LHCN-M2 (cell line): ENCODE data around the gene SLC9A7. TPM values are rescaled to one million over a fixed set of nuclear protein-coding genes. Genes with fewer than 3 reads are reported as not detected.
"Not testable (repeated sequence)": the region's sequence is repeated elsewhere in the genome, so short reads cannot be mapped to it uniquely, and the experiment has no call there.

Experiments used
- DNase-seq: peaks from one replicate; pipeline ENCODE4 v3.0.0-alpha.2; 2012; ENCODE audit warnings: low read depth
- polyA plus RNA-seq: library from polyadenylated mRNA; unstranded; fragments of >200 nt; gene quantifications from one replicate; pipeline ENCODE4 v1.2.1, GENCODE V29; 2012; ENCODE audit warnings: missing spikeins
- total RNA-seq: library from RNA; depleted of rRNA; stranded (reverse); fragments of >200 nt; gene quantifications from 2 replicates; pipeline ENCODE4 v1.2.3, GENCODE V29; 2014; rRNA removed

Gene SLC9A7
- 12.9 and 14.0 TPM in 2 replicates for total RNA-seq
- polyA plus RNA-seq = 2.8 TPM

GRCh38 chrX:46758956-46759644 is at the start of gene SLC9A7:
TSS of gene SLC9A7 (minus strand) at chrX:46759118. CDS start at chrX:46759029, 89 bp downstream.
- peak; percentile 72 for DNase-seq

- DNase-seq = no peak
Observed at GRCh38 chrX:46805270-46805669, 46.4 kb upstream of the SLC9A7 start.

DNA sequence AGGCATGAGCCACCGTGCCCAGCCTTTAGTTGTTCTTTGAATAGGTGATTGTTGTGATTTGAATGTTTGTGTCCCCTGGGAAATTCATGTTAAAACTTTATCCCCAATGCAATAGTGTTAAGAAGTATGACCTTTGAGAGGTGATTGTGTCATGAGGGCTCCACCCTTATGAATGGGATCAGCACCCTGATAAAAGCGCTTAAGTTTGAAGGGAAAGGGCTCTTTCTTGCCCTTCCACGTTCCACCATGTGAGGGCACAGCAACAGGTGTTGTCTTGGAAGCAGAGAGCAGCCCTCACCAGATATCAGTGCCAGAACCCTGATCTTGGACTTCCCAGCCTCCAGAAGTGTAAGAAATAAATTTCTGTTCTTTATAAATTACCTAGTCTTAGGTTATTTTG is 44.2 kb upstream of the SLC9A7 start:
- no peak for DNase-seq

DNA sequence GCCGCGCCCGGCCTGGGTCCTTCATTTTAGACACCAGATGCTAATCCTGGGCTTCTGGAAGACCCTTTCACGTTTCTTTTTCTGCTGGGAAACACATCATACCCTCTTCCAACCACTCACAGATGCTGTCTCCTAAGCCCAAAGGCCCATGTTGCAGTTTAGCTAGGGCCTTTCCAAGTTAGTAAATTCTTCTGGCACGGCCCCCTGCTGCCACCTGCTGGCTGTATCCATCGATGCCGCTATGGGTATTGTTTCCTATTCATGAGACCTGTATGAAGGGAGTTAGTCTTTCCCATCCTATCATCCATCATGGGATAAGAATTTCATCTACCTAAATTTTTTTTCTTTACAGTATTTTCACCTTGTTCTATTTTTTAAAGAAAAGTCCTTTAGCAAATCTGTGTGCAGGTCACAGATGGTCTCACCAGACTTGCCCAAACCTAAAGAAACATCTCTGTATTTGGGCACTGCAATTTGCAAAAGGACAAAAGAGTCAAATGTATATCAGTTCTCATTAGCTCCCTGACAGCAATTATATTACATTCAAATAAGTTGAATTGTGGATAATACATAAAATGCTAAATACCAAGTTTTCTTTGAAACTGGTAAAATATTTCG is 37.8 kb upstream of the SLC9A7 start:
- peak; percentile 61 for DNase-seq

- no peak for DNase-seq
Observed at GRCh38 chrX:46793386-46794143, 34.6 kb upstream of the SLC9A7 start.

GRCh38 chrX:46792810-46793188 is 33.9 kb upstream of the SLC9A7 start:
- no peak for DNase-seq

GRCh38 chrX:46791927-46792809 is 33.2 kb upstream of the SLC9A7 start:
- peak; percentile 93 for DNase-seq

- DNase-seq = no peak
Observed at GRCh38 chrX:46788902-46789301, 30.0 kb upstream of the SLC9A7 start.

GRCh38 chrX:46784437-46784836 is 25.5 kb upstream of the SLC9A7 start:
- not testable (repeated sequence) for DNase-seq

GRCh38 chrX:46782034-46782433 is 23.1 kb upstream of the SLC9A7 start:
- DNase-seq = no peak

DNA sequence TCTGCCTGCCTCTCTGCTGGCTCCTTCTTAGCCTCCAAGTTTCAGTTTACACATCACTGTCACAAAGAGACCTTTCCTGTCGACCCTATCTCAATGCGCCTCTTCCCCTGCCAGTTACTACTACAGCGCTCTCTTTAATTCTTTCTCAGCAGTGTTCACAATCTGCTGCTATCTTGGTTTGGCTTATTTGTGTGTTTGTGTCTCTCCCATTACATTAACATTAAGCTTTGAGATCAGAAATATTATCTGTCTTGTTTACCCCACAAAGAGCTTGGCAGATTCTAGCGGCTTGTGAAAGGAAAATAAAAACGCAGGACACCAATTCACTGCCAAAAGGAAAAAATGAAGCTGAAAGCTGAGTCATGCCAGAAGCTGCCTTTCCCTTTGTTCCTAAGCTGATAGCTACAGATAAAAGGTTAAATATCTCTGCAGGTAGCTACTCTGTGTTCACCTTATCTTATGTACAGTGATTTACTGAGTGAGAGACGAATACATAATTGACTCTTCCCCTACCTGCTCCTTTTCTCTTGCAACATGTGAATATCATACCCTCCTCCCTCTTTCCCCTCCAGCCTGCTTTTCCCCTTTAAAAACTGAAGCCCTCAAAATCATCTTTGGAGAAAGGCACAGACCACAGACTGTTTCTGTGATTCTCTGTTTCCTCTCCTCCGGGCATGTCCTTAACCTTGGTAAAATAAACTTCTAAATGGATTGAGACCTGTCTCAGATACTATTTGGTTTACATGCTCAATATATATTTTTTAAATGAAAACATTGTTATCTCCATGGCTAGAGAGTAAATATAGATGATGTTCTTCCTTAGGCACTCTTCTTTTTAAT is 19.3 kb upstream of the SLC9A7 start:
- peak; percentile 49 for DNase-seq

DNA sequence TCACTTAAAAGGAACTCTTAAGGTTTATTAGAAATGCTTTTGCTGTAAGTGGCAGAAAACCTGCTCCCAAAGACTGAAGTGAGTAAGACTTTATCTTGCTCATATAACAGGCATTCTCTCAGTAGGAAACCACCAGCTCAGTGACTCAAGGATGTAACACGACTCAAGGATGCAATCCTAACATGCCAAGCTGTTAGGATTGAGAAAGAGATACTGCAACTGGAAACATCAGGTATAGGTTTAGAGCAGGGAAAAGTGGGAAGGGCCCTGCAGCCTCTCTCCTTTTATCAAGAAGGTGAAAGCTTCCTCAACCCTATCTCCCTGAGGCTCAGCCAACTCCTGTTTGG is 11.9 kb upstream of the SLC9A7 start:
- DNase-seq = peak; percentile 87

DNA sequence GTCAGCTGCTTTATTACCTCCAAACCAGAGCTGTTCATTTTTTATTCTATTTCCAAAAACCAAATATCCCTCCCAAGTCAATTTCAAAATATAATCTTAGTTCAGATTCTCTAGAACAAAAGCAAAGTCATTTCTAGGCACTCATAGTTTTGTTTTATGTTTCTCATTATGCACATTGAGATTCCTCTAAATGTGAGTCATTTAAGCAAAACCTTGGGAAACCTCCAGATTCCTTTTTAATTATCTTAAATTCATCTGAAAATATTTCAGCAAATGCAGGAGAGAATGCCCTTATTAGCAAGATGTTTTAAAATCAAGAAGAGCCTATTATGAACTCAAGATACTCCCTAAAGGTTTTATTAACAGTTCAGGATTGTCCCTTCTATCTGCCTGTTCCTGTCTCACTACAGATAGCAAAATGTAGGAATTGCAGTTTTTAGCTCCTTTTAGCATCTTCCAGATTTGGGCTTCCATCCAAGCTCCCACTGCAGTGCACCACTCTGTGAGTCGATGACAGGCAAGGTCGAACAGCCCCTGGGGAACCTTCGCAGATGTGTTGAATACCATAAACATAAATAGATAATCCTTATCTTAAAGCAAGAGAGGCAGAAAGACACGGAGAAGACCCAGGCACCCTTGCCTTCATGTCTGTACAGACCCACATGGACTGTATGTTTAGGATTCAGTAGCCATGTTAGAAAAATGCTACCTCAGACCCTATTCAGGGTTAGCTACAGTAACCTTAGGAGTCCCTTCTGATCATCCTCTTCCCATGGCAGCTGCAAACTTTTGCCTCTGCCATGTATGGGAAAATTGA is 11.3 kb upstream of the SLC9A7 start:
- peak; percentile 72 for DNase-seq

DNA sequence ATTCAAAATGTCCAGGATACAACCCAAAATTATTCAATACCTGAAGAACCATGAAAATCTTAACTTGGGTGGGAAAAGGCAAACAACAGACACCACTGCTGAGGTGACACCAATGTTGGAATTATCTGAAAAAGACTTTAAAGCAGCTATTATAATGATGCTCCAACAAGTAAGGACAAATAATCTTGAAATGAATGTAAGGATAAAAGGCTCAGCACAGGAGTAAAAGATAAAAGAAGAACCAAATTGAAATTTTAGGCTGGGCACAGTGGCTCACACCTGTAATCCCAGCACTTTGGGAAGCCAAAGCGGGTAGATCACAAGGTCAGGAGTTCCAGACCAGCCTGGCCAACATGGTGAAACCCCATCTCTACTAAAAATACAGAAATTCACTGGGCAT is 4.0 kb upstream of the SLC9A7 start:
- DNase-seq = no peak

- peak; percentile 54 for DNase-seq
Observed at GRCh38 chrX:46759645-46759974, 692 bp upstream of the SLC9A7 start.

DNA sequence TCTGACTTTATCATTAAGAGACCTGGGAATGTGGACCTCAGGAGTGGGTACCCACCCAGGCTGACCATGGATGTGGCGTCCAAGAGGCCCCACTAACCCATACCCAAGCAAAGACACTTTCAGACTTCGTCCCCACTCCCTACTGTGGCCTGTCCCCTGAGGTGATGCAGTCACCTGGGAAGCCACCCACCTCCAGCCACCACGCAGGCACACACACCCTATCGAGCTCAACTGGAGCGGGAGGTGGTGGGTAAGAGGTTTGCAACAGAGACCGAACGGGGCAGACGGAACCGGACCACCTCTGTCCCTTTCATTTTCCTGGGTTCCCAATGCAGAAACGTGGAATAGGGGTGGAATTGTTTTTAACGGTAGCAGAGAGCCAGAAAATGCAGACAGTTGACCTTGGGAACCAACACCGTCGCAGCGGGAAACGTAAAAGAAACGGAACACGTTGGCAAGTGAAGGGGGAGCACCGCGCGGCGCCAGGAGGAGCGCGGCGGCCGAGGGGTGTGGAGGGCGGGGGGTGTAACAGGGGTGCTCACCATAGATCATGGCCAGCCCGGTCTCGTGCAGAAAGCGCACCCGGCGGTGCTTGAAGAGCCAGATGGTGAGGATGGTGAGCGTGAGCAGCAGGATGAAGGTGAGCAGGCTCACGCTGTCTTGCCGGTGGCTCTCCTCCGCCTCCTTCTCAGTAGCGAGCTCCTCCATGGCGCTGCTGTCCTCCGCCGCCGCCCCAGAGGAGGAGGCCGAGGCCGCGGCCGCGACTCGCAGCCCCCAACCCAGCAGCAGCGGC is 559 bp downstream of the SLC9A7 start:
- DNase-seq = no peak

GRCh38 chrX:46757593-46757992 is 1.3 kb downstream of the SLC9A7 start:
- no peak for DNase-seq

DNA sequence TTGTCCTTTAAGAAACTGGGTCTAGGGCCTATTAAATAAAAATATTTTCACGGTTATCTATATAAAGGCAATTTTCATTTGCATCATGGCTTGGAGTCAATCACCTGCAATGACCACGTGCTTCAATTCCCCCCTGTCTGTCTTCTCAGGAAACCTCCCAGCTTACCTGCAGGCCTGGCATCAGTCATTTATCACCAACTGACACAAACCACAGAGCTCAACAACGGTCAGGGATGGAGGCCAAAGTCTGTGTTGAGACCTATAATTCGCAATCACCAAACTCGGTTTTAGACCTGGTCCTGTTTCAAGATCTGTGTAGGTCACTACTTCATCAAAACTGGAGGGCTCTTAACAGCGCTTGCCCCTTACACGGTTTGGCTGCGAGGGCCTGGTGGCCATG is 1.9 kb downstream of the SLC9A7 start:
- no peak for DNase-seq

- no peak for DNase-seq
Observed at GRCh38 chrX:46755671-46756070, 3.2 kb downstream of the SLC9A7 start.
